ENCODE data around the gene TMEM121.
"Not testable (repeated sequence)": the region's sequence is repeated elsewhere in the genome, so short reads cannot be mapped to it uniquely, and the experiment has no call there.

DNA sequence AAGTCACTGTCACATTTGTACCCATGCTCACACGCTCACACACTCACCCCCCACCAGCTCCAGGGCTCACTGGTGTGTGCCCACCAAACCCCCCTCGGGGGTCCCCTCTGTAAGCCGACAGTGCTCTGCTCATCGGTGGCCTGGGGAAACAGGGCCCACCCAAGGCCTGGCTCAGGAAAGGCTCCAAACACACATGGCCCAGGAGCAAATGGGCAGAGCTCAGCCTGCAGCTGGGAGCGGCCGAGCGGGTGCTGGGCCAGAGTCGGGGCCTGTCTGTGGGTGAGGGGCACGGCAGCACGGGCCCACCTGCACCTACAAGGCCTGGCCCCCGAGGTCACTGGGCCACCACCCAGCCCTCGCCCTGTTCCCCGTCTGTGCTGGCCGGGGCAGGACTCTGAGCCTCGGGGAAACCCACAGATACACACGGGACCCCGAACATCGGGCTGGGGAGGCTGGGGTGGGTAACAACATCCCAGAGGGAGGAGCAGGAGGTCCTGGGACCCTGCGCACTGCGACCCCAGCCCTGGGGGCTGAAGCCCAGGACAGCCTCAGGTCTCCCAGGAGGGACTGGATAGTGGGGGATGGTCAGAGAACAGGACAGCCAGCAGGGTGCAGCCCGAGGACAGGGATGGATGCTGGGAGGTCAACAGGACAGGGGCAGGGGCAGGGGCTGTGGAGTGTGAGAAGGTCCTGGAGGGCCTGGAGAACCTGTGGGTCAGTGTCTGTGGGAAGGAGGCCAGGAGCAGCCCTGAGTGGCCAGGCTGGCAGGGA is 45.0 kb downstream of the TMEM121 start:
- TF ChIP-seq EZH2 (IDR thresholded peaks at IDR 0.05; ENCODE audit: insufficient read depth, low read length), result not testable (repeated sequence)
- TF ChIP-seq, protein P1, sequence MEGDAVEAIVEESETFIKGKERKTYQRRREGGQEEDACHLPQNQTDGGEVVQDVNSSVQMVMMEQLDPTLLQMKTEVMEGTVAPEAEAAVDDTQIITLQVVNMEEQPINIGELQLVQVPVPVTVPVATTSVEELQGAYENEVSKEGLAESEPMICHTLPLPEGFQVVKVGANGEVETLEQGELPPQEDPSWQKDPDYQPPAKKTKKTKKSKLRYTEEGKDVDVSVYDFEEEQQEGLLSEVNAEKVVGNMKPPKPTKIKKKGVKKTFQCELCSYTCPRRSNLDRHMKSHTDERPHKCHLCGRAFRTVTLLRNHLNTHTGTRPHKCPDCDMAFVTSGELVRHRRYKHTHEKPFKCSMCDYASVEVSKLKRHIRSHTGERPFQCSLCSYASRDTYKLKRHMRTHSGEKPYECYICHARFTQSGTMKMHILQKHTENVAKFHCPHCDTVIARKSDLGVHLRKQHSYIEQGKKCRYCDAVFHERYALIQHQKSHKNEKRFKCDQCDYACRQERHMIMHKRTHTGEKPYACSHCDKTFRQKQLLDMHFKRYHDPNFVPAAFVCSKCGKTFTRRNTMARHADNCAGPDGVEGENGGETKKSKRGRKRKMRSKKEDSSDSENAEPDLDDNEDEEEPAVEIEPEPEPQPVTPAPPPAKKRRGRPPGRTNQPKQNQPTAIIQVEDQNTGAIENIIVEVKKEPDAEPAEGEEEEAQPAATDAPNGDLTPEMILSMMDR (IDR thresholded peaks at IDR 0.05; ENCODE audit: insufficient read depth, low read depth, low read length), result not testable (repeated sequence)
